Endodermal cell (in vitro differentiated cells): ENCODE data around the gene ABCE1. TPM values are rescaled to one million over a fixed set of nuclear protein-coding genes. Genes with fewer than 3 reads are reported as not detected.

Experiments used
- DNase-seq: peaks from one replicate; pipeline ENCODE4 v3.0.0-alpha.2; 2017
- H3K27ac ChIP-seq: 2 replicates; pipeline ENCODE4 v1.5.1; 2013; ENCODE audit warnings: mild to moderate bottlenecking, low read depth, low read length, moderate library complexity
- H3K27me3 ChIP-seq: 2 replicates; pipeline ENCODE4 v1.6.1; 2013; ENCODE audit warnings: mild to moderate bottlenecking, low read length, moderate library complexity; ENCODE audit not compliant: insufficient read depth, control insufficient read depth, poor library complexity, severe bottlenecking
- H3K36me3 ChIP-seq: 2 replicates; pipeline ENCODE4 v1.7.0; 2013; ENCODE audit warnings: mild to moderate bottlenecking, low read length, moderate library complexity; ENCODE audit not compliant: control insufficient read depth, insufficient read depth
- H3K4me1 ChIP-seq: one replicate; pipeline ENCODE4 v1.7.0; 2013; ENCODE audit warnings: low read length; ENCODE audit not compliant: control insufficient read depth, insufficient read depth
- H3K4me3 ChIP-seq: 2 replicates; pipeline ENCODE4 v1.5.1; 2013; ENCODE audit warnings: mild to moderate bottlenecking, low read length, moderate library complexity
- H3K9ac ChIP-seq: 2 replicates; pipeline ENCODE4 v1.6.1; 2013; ENCODE audit warnings: mild to moderate bottlenecking, low read length, moderate library complexity; ENCODE audit not compliant: poor library complexity, severe bottlenecking; ENCODE audit errors: extremely low read depth
- H3K9me3 ChIP-seq: 2 replicates; pipeline ENCODE4 v1.6.1; 2013; ENCODE audit warnings: mild to moderate bottlenecking, low read length, moderate library complexity; ENCODE audit not compliant: control insufficient read depth
- H3K27ac Mint-ChIP-seq: 2 replicates; pipeline ENCODE4 v1.8.0; 2020; ENCODE audit warnings: mixed read lengths
- H3K27me3 Mint-ChIP-seq: 2 replicates; pipeline ENCODE4 v1.8.0; 2021; ENCODE audit warnings: mild to moderate bottlenecking, mixed read lengths; ENCODE audit not compliant: insufficient read depth
- H3K36me3 Mint-ChIP-seq: 2 replicates; pipeline ENCODE4 v1.8.0; 2020; ENCODE audit warnings: low read depth, mixed read lengths
- H3K4me1 Mint-ChIP-seq: 2 replicates; pipeline ENCODE4 v1.8.0; 2020; ENCODE audit warnings: mixed read lengths
- H3K4me3 Mint-ChIP-seq: 2 replicates; pipeline ENCODE4 v1.8.0; 2020; ENCODE audit warnings: mild to moderate bottlenecking, moderate library complexity, mixed read lengths
- H3K9me3 Mint-ChIP-seq: 2 replicates; pipeline ENCODE4 v1.8.0; 2020; ENCODE audit warnings: mild to moderate bottlenecking, mixed read lengths
- WGBS, 2 experiments: methylation state at CpG; one replicate each; pipeline versions ENCODE4 v1.1.5 to v1.1.7; 2013; ENCODE audit warnings: missing lambda C conversion rate in 2 of 2, mixed read lengths in 1 of 2; ENCODE audit not compliant: insufficient coverage in 1 of 2, insufficient read length in 1 of 2; 5-methylcytosine and 5-hydroxymethylcytosine counted together
- total RNA-seq, 2 donors: library from RNA; stranded (reverse); fragmentation: NEBNext Ultra II Directional in 1 of 2; extraction: Animal tissue kit (Norgen Biotek cat#: 25700) in 1 of 2; gene quantifications; 2 replicates in 1 of 2; 3 replicates in 1 of 2; pipeline ENCODE4 v1.2.1, GENCODE V29; 2021
- TF ChIP-seq, protein P1 (sequence below): fragments of 200-600 bp; sonication (generic); conservative IDR thresholded peaks from 2 replicates; pipeline ENCODE4 v1.5.0; 2021; ENCODE audit warnings: antibody characterized with exemption, mild to moderate bottlenecking

Gene ABCE1
- total RNA-seq, 2 donors from 2014 or later = 67.2 to 80.7 TPM

DNA sequence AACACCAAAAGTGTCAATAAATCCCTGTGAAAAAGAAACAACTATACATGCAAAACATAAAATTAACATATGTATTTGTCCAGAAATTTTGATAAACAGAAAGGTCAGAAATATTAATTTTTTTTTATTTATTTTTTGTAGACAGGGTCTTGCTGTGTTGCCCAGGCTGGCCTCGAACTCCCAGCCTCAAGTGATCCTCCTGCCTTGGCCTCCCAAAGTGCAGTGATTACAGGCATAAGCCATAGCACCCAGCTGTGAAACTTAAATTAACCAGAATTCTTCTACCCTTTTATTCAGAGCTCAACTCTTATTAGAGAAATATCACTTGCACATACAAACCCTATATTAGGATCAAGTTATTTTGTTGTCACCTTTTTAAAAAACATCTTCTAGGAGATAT is 16.4 kb upstream of the ABCE1 start:
- H3K9me3 ChIP-seq = peaks cover 19% of the 10 kb centered on the region
- no peak overlapping the region for H3K4me3 ChIP-seq
- peaks cover 68% of the 10 kb centered on the region for H3K36me3 ChIP-seq
- no peaks in the 10 kb centered on the region for H3K27me3 ChIP-seq
- 100% methylated on average over 1 of the region's 1 CpG for WGBS, 2 experiments
- H3K9ac ChIP-seq = no peak overlapping the region
- Mint-ChIP-seq H3K4me3 (no peak overlapping the region), H3K4me1 (no peaks in the 10 kb centered on the region), H3K36me3 (peaks cover 62% of the 10 kb centered on the region), H3K9me3 (peaks cover 15% of the 10 kb centered on the region), H3K27ac (no peak overlapping the region), H3K27me3 (no peaks in the 10 kb centered on the region)
- no peaks in the 10 kb centered on the region for H3K4me1 ChIP-seq
- DNase-seq = no peak
- H3K27ac ChIP-seq = no peak overlapping the region
- TF ChIP-seq, protein P1, sequence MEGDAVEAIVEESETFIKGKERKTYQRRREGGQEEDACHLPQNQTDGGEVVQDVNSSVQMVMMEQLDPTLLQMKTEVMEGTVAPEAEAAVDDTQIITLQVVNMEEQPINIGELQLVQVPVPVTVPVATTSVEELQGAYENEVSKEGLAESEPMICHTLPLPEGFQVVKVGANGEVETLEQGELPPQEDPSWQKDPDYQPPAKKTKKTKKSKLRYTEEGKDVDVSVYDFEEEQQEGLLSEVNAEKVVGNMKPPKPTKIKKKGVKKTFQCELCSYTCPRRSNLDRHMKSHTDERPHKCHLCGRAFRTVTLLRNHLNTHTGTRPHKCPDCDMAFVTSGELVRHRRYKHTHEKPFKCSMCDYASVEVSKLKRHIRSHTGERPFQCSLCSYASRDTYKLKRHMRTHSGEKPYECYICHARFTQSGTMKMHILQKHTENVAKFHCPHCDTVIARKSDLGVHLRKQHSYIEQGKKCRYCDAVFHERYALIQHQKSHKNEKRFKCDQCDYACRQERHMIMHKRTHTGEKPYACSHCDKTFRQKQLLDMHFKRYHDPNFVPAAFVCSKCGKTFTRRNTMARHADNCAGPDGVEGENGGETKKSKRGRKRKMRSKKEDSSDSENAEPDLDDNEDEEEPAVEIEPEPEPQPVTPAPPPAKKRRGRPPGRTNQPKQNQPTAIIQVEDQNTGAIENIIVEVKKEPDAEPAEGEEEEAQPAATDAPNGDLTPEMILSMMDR = no peak

DNA sequence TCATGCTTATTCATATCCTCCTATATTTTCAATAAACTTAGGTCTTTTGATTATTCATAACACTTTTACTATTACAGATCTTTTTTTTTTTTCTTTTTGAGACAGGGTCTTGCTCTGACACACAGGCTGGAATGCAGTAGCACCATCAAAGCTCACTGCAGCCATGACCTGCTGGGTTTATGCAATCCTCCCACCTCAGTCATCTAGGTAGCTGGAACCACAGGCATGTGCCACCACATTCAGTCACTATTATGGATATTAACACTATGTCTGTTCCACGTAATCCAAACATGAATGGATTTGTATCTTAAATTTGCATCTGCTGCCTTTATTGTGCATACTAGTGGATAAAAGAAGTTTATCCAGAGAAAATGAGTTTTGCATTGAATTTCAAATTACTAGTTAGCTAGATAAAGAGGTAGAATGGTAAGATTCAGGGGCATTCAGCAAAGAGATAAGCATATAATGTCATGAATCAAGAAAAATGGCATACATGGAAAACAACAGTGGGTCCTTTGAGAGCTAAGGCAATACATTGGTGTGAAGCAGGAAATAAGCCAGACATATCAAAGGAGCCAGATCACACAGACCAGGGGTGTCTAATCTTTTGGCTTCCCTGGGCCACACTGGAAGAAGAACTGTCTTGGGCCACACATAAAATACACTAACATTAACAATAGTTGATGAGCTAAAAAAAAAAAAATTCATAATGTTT is 14.1 kb upstream of the ABCE1 start:
- Histone ChIP-seq H3K36me3 (peaks cover 73% of the 10 kb centered on the region), H3K4me1 (no peaks in the 10 kb centered on the region), H3K9ac (no peak overlapping the region), H3K4me3 (no peak overlapping the region), H3K9me3 (peaks cover 4% of the 10 kb centered on the region), H3K27ac (no peak overlapping the region), H3K27me3 (no peaks in the 10 kb centered on the region)
- no peaks in the 10 kb centered on the region for H3K27me3 Mint-ChIP-seq
- H3K27ac Mint-ChIP-seq = no peak overlapping the region
- DNase-seq = no peak
- WGBS, 2 experiments = 97 to 100% methylated on average over 1 of the region's 1 CpG
- H3K9me3 Mint-ChIP-seq = no peaks in the 10 kb centered on the region
- TF ChIP-seq, protein P1 = no peak
- no peaks in the 10 kb centered on the region for H3K4me1 Mint-ChIP-seq
- H3K4me3 Mint-ChIP-seq = no peak overlapping the region
- H3K36me3 Mint-ChIP-seq = peaks cover 59% of the 10 kb centered on the region

DNA sequence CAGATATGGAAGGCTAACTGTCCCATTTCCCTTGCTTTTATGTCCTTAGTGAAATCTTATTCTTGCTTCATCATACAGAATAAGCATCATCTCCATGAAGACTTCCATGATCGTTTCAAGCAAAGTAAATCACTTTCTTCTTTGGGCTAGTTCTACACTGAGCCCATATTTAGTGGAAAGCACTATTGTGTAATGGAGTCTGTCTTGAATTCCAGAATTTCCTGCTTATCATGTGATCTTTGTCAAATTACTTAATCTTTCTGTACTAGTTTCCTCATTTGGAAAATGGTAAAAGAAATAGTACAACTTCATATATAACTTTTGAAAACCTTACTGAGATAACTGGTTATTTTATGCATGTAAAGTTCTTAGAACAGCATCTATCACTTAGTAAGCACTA is 7.7 kb upstream of the ABCE1 start:
- no peaks in the 10 kb centered on the region for H3K27me3 Mint-ChIP-seq
- Histone ChIP-seq H3K27me3 (no peaks in the 10 kb centered on the region), H3K4me1 (no peaks in the 10 kb centered on the region), H3K36me3 (peaks cover 72% of the 10 kb centered on the region), H3K9ac (no peak overlapping the region), H3K4me3 (no peak overlapping the region), H3K27ac (no peak overlapping the region), H3K9me3 (peaks cover 21% of the 10 kb centered on the region)
- peaks cover 72% of the 10 kb centered on the region for H3K36me3 Mint-ChIP-seq
- TF ChIP-seq, protein P1 = no peak
- no peak for DNase-seq
- no peak overlapping the region for H3K27ac Mint-ChIP-seq
- H3K9me3 Mint-ChIP-seq = peaks cover 9% of the 10 kb centered on the region
- 83 to 90% methylated on average over 1 of the region's 1 CpG for WGBS, 2 experiments
- H3K4me1 Mint-ChIP-seq = no peaks in the 10 kb centered on the region
- no peak overlapping the region for H3K4me3 Mint-ChIP-seq
